GM13977 (cell line): ENCODE results near the gene MGRN1.

Source experiments
- DNase-seq: peaks from one replicate; pipeline ENCODE4 v3.0.0; 2012; ENCODE audit warnings: low spot score
- CTCF ChIP-seq: IDR thresholded peaks from 2 replicates; pipeline ENCODE4 v1.5.1; 2012; ENCODE audit warnings: mild to moderate bottlenecking, control low read depth; ENCODE audit not compliant: insufficient read depth; ENCODE audit errors: extremely low read depth, missing control alignments
- in situ Hi-C: fragments of 300-500 bp; cut with MboI; formaldehyde crosslinking; loops from one replicate; pipeline ENCODE4 v1.12.0; 2022; ENCODE audit warnings: low sequenced_read_pairs, low pct_unique_long_range_greater_than_20kb, mixed read lengths, inconsistent platforms; ENCODE audit not compliant: unreplicated experiment

The MGRN1 gene

GRCh38 chr16:4663465-4663776 lies 38.8 kb downstream of the MGRN1 start:
- DNase-seq: no peak
- in situ Hi-C loops: no loop called here
- no peak for TF ChIP-seq CTCF

GRCh38 chr16:4663777-4664465 lies 39.3 kb downstream of the MGRN1 start:
- no peak for TF ChIP-seq CTCF
- DNase-seq: no peak
- in situ Hi-C loops: no loop called here

GRCh38 chr16:4664538-4665418 lies 40.2 kb downstream of the MGRN1 start:
- DNase-seq: peak; percentile 69
- in situ Hi-C loops: no loop called here
- no peak for TF ChIP-seq CTCF

- DNase-seq: no peak
- no peak for TF ChIP-seq CTCF
- in situ Hi-C loops: no loop called here
Observed at GRCh38 chr16:4666537-4667202, 42.0 kb downstream of the MGRN1 start.

GRCh38 chr16:4667203-4667963 lies 42.8 kb downstream of the MGRN1 start:
- DNase-seq: no peak
- TF ChIP-seq CTCF: no peak
- in situ Hi-C loops: no loop called here

- DNase-seq: no peak
- in situ Hi-C loops: no loop called here
- no peak for TF ChIP-seq CTCF
Observed at GRCh38 chr16:4668313-4668960, 43.8 kb downstream of the MGRN1 start.
